Peyer's patch (tissue), 4 donors: ENCODE measurements around the gene ELL2.

Experiments
- CTCF ChIP-seq, 6 experiments: fragments of 450-650 bp in 4 of 6; fragments of 200-600 bp in 2 of 6; sonication (generic) in 1 of 6; IDR thresholded peaks; one replicate each; pipeline ENCODE4 v1.5.1; 2017 to 2019; ENCODE audit warnings: antibody characterized with exemption in 6 of 6, mild to moderate bottlenecking in 3 of 6, moderate library complexity in 1 of 6
- POLR2A ChIP-seq, 2 donors: fragments of 450-650 bp; IDR thresholded peaks; one replicate each; pipeline ENCODE4 v1.5.1; 2017; ENCODE audit warnings: antibody characterized with exemption in 2 of 2, mild to moderate bottlenecking in 2 of 2, moderate library complexity in 2 of 2

GRCh38 chr5:95840956-95841705 lies 120.5 kb downstream of the ELL2 start:
- TF ChIP-seq CTCF (IDR thresholded peaks at IDR 0.05) (no peak), POLR2A (IDR thresholded peaks at IDR 0.05) (no peak)
